Transverse colon (tissue), 4 donors: ENCODE results near the gene DNAJA4. TPM values are rescaled to one million over a fixed set of nuclear protein-coding genes. Genes with fewer than 3 reads are reported as not detected.

Experiments
- DNase-seq: peaks from one replicate; pipeline ENCODE4 v3.0.0-alpha.2; 2019
- H3K27ac ChIP-seq, 4 donors: fragments of 200-600 bp; sonication (generic); 2 replicates each; pipeline ENCODE4 v1.5.1; 2016 to 2018; ENCODE audit warnings: inconsistent platforms in 4 of 4
- H3K27me3 ChIP-seq: fragments of 200-600 bp; sonication (generic); 2 replicates; pipeline ENCODE4 v1.5.1; 2017; ENCODE audit warnings: inconsistent platforms
- H3K36me3 ChIP-seq, 4 donors: fragments of 200-600 bp; sonication (generic); 2 replicates each; pipeline ENCODE4 v1.5.1; 2017 to 2019; ENCODE audit warnings: inconsistent platforms in 4 of 4
- H3K4me1 ChIP-seq, 4 donors: fragments of 200-600 bp; sonication (generic); 2 replicates each; pipeline ENCODE4 v1.5.1; 2017 to 2020; ENCODE audit warnings: inconsistent platforms in 4 of 4
- H3K4me3 ChIP-seq, 4 donors: fragments of 200-600 bp; sonication (generic); 1 replicate in 1 of 4; 2 replicates in 3 of 4; pipeline versions ENCODE4 v1.5.1 to v1.6.1; 2017 to 2019; ENCODE audit warnings: inconsistent platforms in 4 of 4
- H3K9me3 ChIP-seq, 2 donors: fragments of 200-600 bp; sonication (generic); 2 replicates each; pipeline ENCODE4 v1.5.1; 2017 to 2019; ENCODE audit warnings: inconsistent platforms in 2 of 2
- CTCF ChIP-seq, 5 experiments: fragments of 200-600 bp in 3 of 5; fragments of 450-650 bp in 2 of 5; sonication (generic) in 3 of 5; IDR thresholded peaks; 1 replicate in 2 of 5; 2 replicates in 3 of 5; pipeline ENCODE4 v1.5.1; 2016 to 2017; ENCODE audit warnings: antibody characterized with exemption in 5 of 5, inconsistent platforms in 3 of 5, mild to moderate bottlenecking in 2 of 5, moderate library complexity in 1 of 5
- EP300 ChIP-seq: sonication (generic); formaldehyde crosslinking; IDR thresholded peaks from one replicate; pipeline ENCODE4 v1.6.1; 2017; ENCODE audit warnings: antibody characterized with exemption, low read depth
- POLR2A ChIP-seq: fragments of 450-650 bp; IDR thresholded peaks from one replicate; pipeline ENCODE4 v1.6.1; 2016; ENCODE audit warnings: antibody characterized with exemption, mild to moderate bottlenecking, moderate library complexity
- POLR2AphosphoS5 ChIP-seq, 3 donors: sonication (generic); formaldehyde crosslinking; IDR thresholded peaks; one replicate each; pipeline ENCODE4 v1.6.1; 2016; ENCODE audit warnings: antibody characterized with exemption in 3 of 3
- WGBS, 2 donors: methylation state at CpG; one replicate each; pipeline ENCODE4 v1.1.5; 2018; ENCODE audit warnings: low coverage in 1 of 2; 5-methylcytosine and 5-hydroxymethylcytosine counted together
- in situ Hi-C, 4 donors: fragments of 200-750 bp; cut with MboI; loops; one replicate each; pipeline versions ENCODE4 v1.15.0 to v1.15.1; 2017; ENCODE audit warnings: low sequenced_read_pairs in 3 of 4, low pct_ligation_motif_present in 1 of 4, low pct_unique_long_range_greater_than_20kb in 1 of 4
- intact Hi-C: fragments of 100-400 bp; cut with DNase I; formaldehyde crosslinking; loops from one replicate; pipeline ENCODE4 v1.15.1; 2023; ENCODE audit warnings: low total_unique reads
- total RNA-seq, 4 donors: library from RNA; depleted of rRNA; stranded (reverse); fragments of >200 nt; gene quantifications; one replicate each; pipeline ENCODE4 v1.1.0, GENCODE V29; 2016

Gene DNAJA4
- total RNA-seq, 4 donors from 2014 or later = 34.9 to 69.9 (median 42.5) TPM

- no peak overlapping the region for H3K27ac ChIP-seq
- no peaks in the 10 kb centered on the region for H3K9me3 ChIP-seq
- in situ Hi-C loops (no loop called here), intact Hi-C loops (no loop called here)
- H3K4me1 ChIP-seq = no peaks in the 10 kb centered on the region
- 57 to 80% methylated on average over 1 to 3 of the region's 3 CpGs for WGBS, 2 donors
- H3K27me3 ChIP-seq = no peaks in the 10 kb centered on the region
- no peak for DNase-seq
- no peak for TF ChIP-seq POLR2AphosphoS5 (IDR thresholded peaks at IDR 0.05)
- TF ChIP-seq CTCF (IDR thresholded peaks at IDR 0.05) = no peak
- no peak for TF ChIP-seq POLR2A
- TF ChIP-seq EP300 = no peak
- H3K4me3 ChIP-seq = no peak overlapping the region
- H3K36me3 ChIP-seq = no peaks in the 10 kb centered on the region
These were observed 6.7 kb upstream of the DNAJA4 start for GRCh38 chr15:78257681-78258080.

GRCh38 chr15:78259232-78259631, 5.1 kb upstream of the DNAJA4 start:
- in situ Hi-C loops = no loop called here
- Histone ChIP-seq H3K9me3 (no peaks in the 10 kb centered on the region), H3K4me1 (peaks cover 0 to 9% (median 4%) of the 10 kb centered on the region in 4 donors), H3K36me3 (no peaks in the 10 kb centered on the region), H3K27ac (no peak overlapping the region), H3K27me3 (no peaks in the 10 kb centered on the region), H3K4me3 (no peak overlapping the region)
- TF ChIP-seq POLR2AphosphoS5 (IDR thresholded peaks at IDR 0.05) (no peak), CTCF (IDR thresholded peaks at IDR 0.05) (no peak), POLR2A (no peak), EP300 (no peak)
- DNase-seq = no peak
- intact Hi-C loops = no loop called here
- 88% methylated on average over 3 of the region's 3 CpGs; no CpG with 5 or more reads in 1 of the 2 donors for WGBS, 2 donors

- in situ Hi-C loops = no loop called here
- no peak overlapping the region for H3K4me3 ChIP-seq
- intact Hi-C loops = no loop called here
- WGBS, 2 donors = 67 to 79% methylated on average over 2 of the region's 2 CpGs
- H3K27ac ChIP-seq = no peak overlapping the region
- H3K27me3 ChIP-seq = no peaks in the 10 kb centered on the region
- no peaks in the 10 kb centered on the region for H3K9me3 ChIP-seq
- peaks cover 3 to 16% (median 13%) of the 10 kb centered on the region in 4 donors for H3K4me1 ChIP-seq
- no peak for DNase-seq
- H3K36me3 ChIP-seq = no peaks in the 10 kb centered on the region
- TF ChIP-seq EP300 = no peak
- TF ChIP-seq POLR2A = no peak
- no peak for TF ChIP-seq CTCF (IDR thresholded peaks at IDR 0.05)
- TF ChIP-seq POLR2AphosphoS5 (IDR thresholded peaks at IDR 0.05) = no peak
These were observed 3.9 kb upstream of the DNAJA4 start for GRCh38 chr15:78260489-78260888.

GRCh38 chr15:78261062-78261461, 3.3 kb upstream of the DNAJA4 start:
- Histone ChIP-seq H3K4me1 (peaks cover 9 to 21% (median 15%) of the 10 kb centered on the region in 4 donors), H3K27ac (no peak overlapping the region), H3K4me3 (no peak overlapping the region), H3K36me3 (no peaks in the 10 kb centered on the region), H3K9me3 (no peaks in the 10 kb centered on the region), H3K27me3 (no peaks in the 10 kb centered on the region)
- WGBS, 2 donors = 28 to 70% methylated on average over 3 of the region's 3 CpGs
- in situ Hi-C loops (no loop called here), intact Hi-C loops (no loop called here)
- no peak for DNase-seq
- no peak for TF ChIP-seq POLR2A
- no peak for TF ChIP-seq CTCF (IDR thresholded peaks at IDR 0.05)
- no peak for TF ChIP-seq EP300
- TF ChIP-seq POLR2AphosphoS5 (IDR thresholded peaks at IDR 0.05) = no peak
